K562 (cell line): ENCODE data around the gene MARS1. TPM values are rescaled to one million over a fixed set of nuclear protein-coding genes. Genes with fewer than 3 reads are reported as not detected.

ENCODE experiments used
- BCLAF1 ChIP-seq, 2 experiments: fragments of 450-650 bp in 1 of 2; IDR thresholded peaks; 2 replicates each; pipeline ENCODE4 v1.6.1; 2011 to 2017; ENCODE audit warnings: low read depth in 2 of 2, antibody characterized with exemption in 1 of 2, borderline replicate concordance in 1 of 2, low read length in 1 of 2, mild to moderate bottlenecking in 1 of 2, mixed read lengths in 1 of 2; ENCODE audit not compliant: control insufficient read depth in 1 of 2
- FOXO4 ChIP-seq: fragments of 450-650 bp; formaldehyde crosslinking; IDR thresholded peaks from 2 replicates; pipeline ENCODE4 v1.4.0; 2020; ENCODE audit warnings: mild to moderate bottlenecking, moderate library complexity
- LARP7 ChIP-seq: fragments of 450-650 bp; IDR thresholded peaks from 2 replicates; pipeline ENCODE4 v1.6.1; 2016
- MLLT1 ChIP-seq, 2 experiments: fragments of 450-650 bp; IDR thresholded peaks; 2 replicates each; pipeline ENCODE4 v1.6.1; 2016
- NFIX ChIP-seq: fragments of 250-450 bp; sonication (Bioruptor Pico); IDR thresholded peaks from 2 replicates; pipeline ENCODE4 v1.4.0; 2020; ENCODE audit warnings: low read depth, mild to moderate bottlenecking, moderate library complexity
- NR1H2 ChIP-seq: sonication (generic); formaldehyde crosslinking; IDR thresholded peaks from 2 replicates; pipeline ENCODE4 v1.4.0; 2020; ENCODE audit warnings: mild to moderate bottlenecking, missing genetic modification reagents
- PCBP2 ChIP-seq: fragments of 200-400 bp; formaldehyde crosslinking; IDR thresholded peaks from 2 replicates; pipeline ENCODE4 v1.6.1; 2018; ENCODE audit warnings: low read length, low read depth, mild to moderate bottlenecking, moderate library complexity; ENCODE audit not compliant: poor library complexity, severe bottlenecking
- PRDM10 ChIP-seq: fragments of 450-650 bp; IDR thresholded peaks from 2 replicates; pipeline ENCODE4 v1.6.1; 2018; ENCODE audit not compliant: partially characterized antibody
- SMAD4 ChIP-seq: fragments of 250-450 bp; sonication (Bioruptor Pico); conservative IDR thresholded peaks from 2 replicates; pipeline ENCODE4 v1.8.0; 2021; ENCODE audit warnings: inconsistent platforms, mild to moderate bottlenecking, moderate library complexity
- TCF15 ChIP-seq: fragments of 250-450 bp; sonication (Bioruptor Pico); IDR thresholded peaks from 2 replicates; pipeline ENCODE4 v1.8.0; 2022; ENCODE audit warnings: moderate library complexity, mild to moderate bottlenecking, inconsistent platforms
- TEAD1 ChIP-seq, 2 experiments: fragments of 450-650 bp in 1 of 2; sonication (generic) in 1 of 2; formaldehyde crosslinking; IDR thresholded peaks; 2 replicates each; pipeline versions ENCODE4 v1.4.0 to v1.8.0; 2020 to 2022; ENCODE audit warnings: mild to moderate bottlenecking in 2 of 2, missing genetic modification reagents in 1 of 2
- ZBTB5 ChIP-seq: fragments of 450-650 bp; IDR thresholded peaks from 2 replicates; pipeline ENCODE4 v1.6.1; 2017; ENCODE audit warnings: antibody characterized with exemption
- ZNF511 ChIP-seq: sonication (generic); formaldehyde crosslinking; IDR thresholded peaks from 2 replicates; pipeline ENCODE4 v1.8.0; 2022; ENCODE audit warnings: mild to moderate bottlenecking, missing genetic modification reagents
- ZNF699 ChIP-seq: fragments of 250-450 bp; sonication (Bioruptor Pico); IDR thresholded peaks from 2 replicates; pipeline ENCODE4 v1.8.0; 2021; ENCODE audit warnings: mild to moderate bottlenecking, moderate library complexity; ENCODE audit not compliant: insufficient replicate concordance
- polyA plus RNA-seq, 8 experiments: library from polyadenylated mRNA; depleted of rRNA in 4 of 8; stranded (reverse) in 5 of 8; unstranded in 3 of 8; fragments of >200 nt; fragmentation: Nextera tagmentation in 2 of 8; fragmentation: Illumina TruSeq in 1 of 8; extraction: Ambion mirVana in 2 of 8; extraction: Trizol in 1 of 8; gene quantifications; 2 replicates each; pipeline versions ENCODE4 v1.2.1 to v1.2.3, GENCODE V29; 2011 to 2014; ENCODE audit warnings: inconsistent platforms in 1 of 8, missing spikeins in 1 of 8
- total RNA-seq, 7 experiments: library from RNA; depleted of rRNA in 6 of 7; stranded (reverse); fragments of >200 nt in 6 of 7; fragmentation: Illumina TruSeq in 2 of 7; extraction: Trizol in 2 of 7; gene quantifications; 2 replicates each; pipeline versions ENCODE4 v1.2.1 to v1.2.3, GENCODE V29; 2011 to 2021; ENCODE audit warnings: low replicate concordance in 1 of 7

The MARS1 gene
- total and polyA plus RNA-seq, 9 of the 15 experiments (the other 6 are each of a cell fraction or from before 2014, with no cell fraction given): 117 to 382 (median 220) TPM

- TF ChIP-seq ZBTB5 (no peak), TCF15 (CRISPR knock-in tag) (0 out of 2 replicates have a peak, but pooled peaks have one; percentile 21), NR1H2 (CRISPR knock-in tag) (no peak), PCBP2 (no peak), MLLT1 (IDR thresholded peaks at IDR 0.05) (no peak; a peak in 1 of 4 replicates), FOXO4 (CRISPR knock-in tag) (0 out of 2 replicates have a peak, but pooled peaks have one; percentile 13), PRDM10 (peak; percentile 41), LARP7 (0 out of 2 replicates have a peak, but pooled peaks have one; percentile 8), SMAD4 (no peak), TEAD1 (CRISPR knock-in tag; IDR thresholded peaks at IDR 0.05) (peak in 1 of 2 experiments; percentile 27; a peak in 1 of 4 replicates), ZNF699 (CRISPR knock-in tag) (no peak), ZNF511 (CRISPR knock-in tag) (peak; percentile 69; the same call in 1 of the 2 replicates), BCLAF1 (IDR thresholded peaks at IDR 0.05; ENCODE audit: borderline replicate concordance in 1 of 2, control insufficient read depth in 1 of 2, low read depth in 2 of 2, low read length in 1 of 2) (0 out of 4 replicates have a peak, but pooled peaks of 1 of the 2 experiments have one; percentile 73), NFIX (CRISPR knock-in tag) (no peak)
These were observed 31.9 kb downstream of the MARS1 start (continued) for GRCh38 chr12:57519796-57520052.
